Thoracic aorta (tissue), 2 donors: ENCODE data around the gene RFX7. TPM values are rescaled to one million over a fixed set of nuclear protein-coding genes. Genes with fewer than 3 reads are reported as not detected.

ENCODE experiments used
- ATAC-seq: fragments of 150-250 bp; one replicate; pipeline ENCODE4 v1.8.0; 2017; ENCODE audit warnings: low read depth; ENCODE audit not compliant: insufficient number of reproducible peaks, low FRiP score
- DNase-seq: peaks from one replicate; pipeline ENCODE4 v3.0.0-alpha.2; 2020; ENCODE audit warnings: low spot score
- H3K27ac ChIP-seq, 2 donors: fragments of 200-600 bp; sonication (generic); 1 replicate in 1 of 2; 2 replicates in 1 of 2; pipeline ENCODE4 v1.5.1; 2016; ENCODE audit warnings: mild to moderate bottlenecking in 2 of 2, moderate library complexity in 2 of 2
- H3K27me3 ChIP-seq: fragments of 200-600 bp; sonication (generic); replicated peaks from 2 replicates; pipeline ENCODE4 v1.6.0; 2016; ENCODE audit warnings: mild to moderate bottlenecking; ENCODE audit not compliant: insufficient read depth
- H3K36me3 ChIP-seq: fragments of 200-600 bp; sonication (generic); one replicate; pipeline ENCODE4 v1.5.1; 2016
- H3K4me1 ChIP-seq, 2 donors: fragments of 200-600 bp; sonication (generic); 1 replicate in 1 of 2; 2 replicates in 1 of 2; pipeline versions ENCODE4 v1.5.1 to v1.6.0; 2016; ENCODE audit warnings: low read depth in 2 of 2, mild to moderate bottlenecking in 1 of 2; ENCODE audit not compliant: control insufficient read depth in 1 of 2
- H3K4me3 ChIP-seq: fragments of 200-600 bp; sonication (generic); 2 replicates; pipeline ENCODE4 v1.5.1; 2016; ENCODE audit warnings: mild to moderate bottlenecking
- H3K9me3 ChIP-seq: fragments of 200-600 bp; sonication (generic); 2 replicates; pipeline ENCODE4 v1.5.1; 2016
- CTCF ChIP-seq: fragments of 200-600 bp; sonication (generic); IDR thresholded peaks from one replicate; pipeline ENCODE4 v1.5.1; 2019; ENCODE audit warnings: antibody characterized with exemption
- total RNA-seq, 2 donors: library from RNA; depleted of rRNA; stranded (reverse); fragments of >200 nt; gene quantifications; one replicate each; pipeline versions ENCODE4 v1.1.0 to v1.2.3, GENCODE V29; 2016

Gene RFX7
- total RNA-seq, 2 donors from 2014 or later, result 7.0 to 8.0 TPM

- no peaks in the 10 kb centered on the region for H3K27me3 ChIP-seq
- H3K4me3 ChIP-seq, result no peak overlapping the region
- no peak overlapping the region for H3K27ac ChIP-seq
- no peak for ATAC-seq
- DNase-seq, result no peak
- peaks cover 23% of the 10 kb centered on the region for H3K36me3 ChIP-seq
- H3K4me1 ChIP-seq, result peaks cover 0 to 1% of the 10 kb centered on the region in 2 donors
- H3K9me3 ChIP-seq, result no peaks in the 10 kb centered on the region
- no peak for TF ChIP-seq CTCF
These were observed 149.5 kb downstream of the RFX7 start for GRCh38 chr15:56094171-56094570.

GRCh38 chr15:56088389-56088788, 155.3 kb downstream of the RFX7 start:
- ATAC-seq (no peak), DNase-seq (no peak)
- no peaks in the 10 kb centered on the region for H3K9me3 ChIP-seq
- TF ChIP-seq CTCF, result no peak
- no peaks in the 10 kb centered on the region for H3K36me3 ChIP-seq
- H3K27ac ChIP-seq, result no peak overlapping the region
- no peaks in the 10 kb centered on the region for H3K4me1 ChIP-seq
- H3K27me3 ChIP-seq, result no peaks in the 10 kb centered on the region
- no peak overlapping the region for H3K4me3 ChIP-seq

GRCh38 chr15:56086566-56086965, 157.1 kb downstream of the RFX7 start:
- TF ChIP-seq CTCF, result no peak

GRCh38 chr15:56082263-56082761, 161.4 kb downstream of the RFX7 start:
- Histone ChIP-seq H3K27me3 (no peaks in the 10 kb centered on the region), H3K9me3 (no peaks in the 10 kb centered on the region), H3K36me3 (no peaks in the 10 kb centered on the region), H3K4me3 (no peak overlapping the region), H3K4me1 (no peaks in the 10 kb centered on the region), H3K27ac (no peak overlapping the region)
- no peak for DNase-seq
- no peak for TF ChIP-seq CTCF
- ATAC-seq, result no peak

More at GRCh38 chr15:56086566-56086965, 157.1 kb downstream of the RFX7 start:
- no peak overlapping the region for H3K4me3 ChIP-seq
- DNase-seq (no peak), ATAC-seq (no peak)
- no peaks in the 10 kb centered on the region for H3K9me3 ChIP-seq
- no peaks in the 10 kb centered on the region for H3K36me3 ChIP-seq
- no peaks in the 10 kb centered on the region for H3K4me1 ChIP-seq
- H3K27me3 ChIP-seq, result no peaks in the 10 kb centered on the region
- no peak overlapping the region for H3K27ac ChIP-seq

- TF ChIP-seq CTCF, result no peak
- Histone ChIP-seq H3K27ac (no peak overlapping the region), H3K27me3 (no peaks in the 10 kb centered on the region), H3K36me3 (no peaks in the 10 kb centered on the region), H3K4me3 (no peak overlapping the region), H3K4me1 (peaks cover 0 to 9% of the 10 kb centered on the region in 2 donors), H3K9me3 (no peaks in the 10 kb centered on the region)
- DNase-seq, result no peak
- no peak for ATAC-seq
These were observed 166.6 kb downstream of the RFX7 start for GRCh38 chr15:56077081-56077480.
